Osteocyte (in vitro differentiated cells): ENCODE data around the gene NEK10. TPM values are rescaled to one million over a fixed set of nuclear protein-coding genes. Genes with fewer than 3 reads are reported as not detected.
A peak's percentile ranks its signal among the peaks of the same experiment; 100 is the strongest.
"Not testable (repeated sequence)": the region's sequence is repeated elsewhere in the genome, so short reads cannot be mapped to it uniquely, and the experiment has no call there.

ENCODE experiments used
- DNase-seq: peaks from one replicate; pipeline ENCODE4 v3.0.0; 2021; ENCODE audit warnings: mixed read lengths; ENCODE audit not compliant: unreplicated experiment; ENCODE audit errors: extremely low spot score
- H3K27ac Mint-ChIP-seq: one replicate; pipeline ENCODE4 v1.8.0; 2021; ENCODE audit warnings: mild to moderate bottlenecking, mixed read lengths; ENCODE audit not compliant: unreplicated experiment
- H3K27me3 Mint-ChIP-seq: one replicate; pipeline ENCODE4 v1.8.0; 2021; ENCODE audit warnings: mixed read lengths; ENCODE audit not compliant: unreplicated experiment
- H3K36me3 Mint-ChIP-seq: one replicate; pipeline ENCODE4 v1.8.0; 2021; ENCODE audit warnings: mixed read lengths; ENCODE audit not compliant: unreplicated experiment
- H3K4me1 Mint-ChIP-seq: one replicate; pipeline ENCODE4 v1.8.0; 2021; ENCODE audit warnings: mixed read lengths; ENCODE audit not compliant: unreplicated experiment
- H3K4me3 Mint-ChIP-seq: one replicate; pipeline ENCODE4 v1.8.0; 2021; ENCODE audit warnings: mild to moderate bottlenecking, moderate library complexity, mixed read lengths; ENCODE audit not compliant: unreplicated experiment
- H3K9me3 Mint-ChIP-seq: one replicate; pipeline ENCODE4 v1.8.0; 2021; ENCODE audit warnings: mixed read lengths; ENCODE audit not compliant: unreplicated experiment
- CTCF ChIP-seq: fragments of 200-600 bp; sonication (generic); IDR thresholded peaks from 2 replicates; pipeline ENCODE4 v1.5.0; 2021; ENCODE audit warnings: antibody characterized with exemption, mild to moderate bottlenecking, moderate library complexity
- total RNA-seq: library from RNA; stranded (reverse); gene quantifications from 2 replicates; pipeline ENCODE4 v1.2.1, GENCODE V29; 2021

Gene NEK10
- total RNA-seq, 1 donor from 2014 or later = 6.8 TPM

GRCh38 chr3:27312044-27312668 is 57.0 kb downstream of the NEK10 start:
- H3K4me3 Mint-ChIP-seq = no peak overlapping the region
- no peaks in the 10 kb centered on the region for H3K9me3 Mint-ChIP-seq
- TF ChIP-seq CTCF = peak; percentile 85
- H3K27me3 Mint-ChIP-seq = no peaks in the 10 kb centered on the region
- H3K4me1 Mint-ChIP-seq = peaks cover 30% of the 10 kb centered on the region
- no peak for DNase-seq
- peaks cover 12% of the 10 kb centered on the region for H3K36me3 Mint-ChIP-seq
- H3K27ac Mint-ChIP-seq = peak overlapping the region; percentile 87

GRCh38 chr3:27311400-27311799 is 57.8 kb downstream of the NEK10 start:
- Mint-ChIP-seq H3K4me3 (no peak overlapping the region), H3K9me3 (no peaks in the 10 kb centered on the region), H3K36me3 (peaks cover 15% of the 10 kb centered on the region), H3K27me3 (no peaks in the 10 kb centered on the region), H3K27ac (peak overlapping the region; percentile 87), H3K4me1 (peaks cover 33% of the 10 kb centered on the region)
- DNase-seq = no peak
- no peak for TF ChIP-seq CTCF

- no peaks in the 10 kb centered on the region for H3K9me3 Mint-ChIP-seq
- no peak overlapping the region for H3K4me3 Mint-ChIP-seq
- TF ChIP-seq CTCF = no peak
- no peak for DNase-seq
- no peaks in the 10 kb centered on the region for H3K27me3 Mint-ChIP-seq
- peaks cover 33% of the 10 kb centered on the region for H3K4me1 Mint-ChIP-seq
- H3K36me3 Mint-ChIP-seq = peaks cover 19% of the 10 kb centered on the region
- peak overlapping the region; percentile 74 for H3K27ac Mint-ChIP-seq
Measured at GRCh38 chr3:27310688-27311087, 58.5 kb downstream of the NEK10 start.

GRCh38 chr3:27307566-27307965 is 61.6 kb downstream of the NEK10 start:
- no peak overlapping the region for H3K27ac Mint-ChIP-seq
- no peaks in the 10 kb centered on the region for H3K9me3 Mint-ChIP-seq
- DNase-seq = no peak
- peaks cover 27% of the 10 kb centered on the region for H3K36me3 Mint-ChIP-seq
- no peak for TF ChIP-seq CTCF
- no peak overlapping the region for H3K4me3 Mint-ChIP-seq
- no peaks in the 10 kb centered on the region for H3K27me3 Mint-ChIP-seq
- peaks cover 38% of the 10 kb centered on the region for H3K4me1 Mint-ChIP-seq

- peaks cover 22% of the 10 kb centered on the region for H3K4me1 Mint-ChIP-seq
- H3K36me3 Mint-ChIP-seq = peaks cover 57% of the 10 kb centered on the region
- H3K4me3 Mint-ChIP-seq = no peak overlapping the region
- no peak for DNase-seq
- no peaks in the 10 kb centered on the region for H3K27me3 Mint-ChIP-seq
- H3K27ac Mint-ChIP-seq = peak overlapping the region; percentile 66
- H3K9me3 Mint-ChIP-seq = peaks cover 3% of the 10 kb centered on the region
- no peak for TF ChIP-seq CTCF
Measured at GRCh38 chr3:27302891-27303290, 66.3 kb downstream of the NEK10 start.

- not testable (repeated sequence) for H3K27ac Mint-ChIP-seq, H3K27me3 Mint-ChIP-seq, H3K9me3 Mint-ChIP-seq, H3K4me3 Mint-ChIP-seq, DNase-seq
- Mint-ChIP-seq H3K4me1 (peaks cover 26% of the 10 kb centered on the region), H3K36me3 (peaks cover 50% of the 10 kb centered on the region)
Measured at GRCh38 chr3:27298981-27299380, 70.2 kb downstream of the NEK10 start.
